HUES48 (cell line): ENCODE data around the gene ARHGAP23.

Source experiments
- H3K27ac ChIP-seq: one replicate; pipeline ENCODE4 v1.7.0; 2013; ENCODE audit warnings: low read depth, low read length, inconsistent platforms
- H3K27me3 ChIP-seq: 2 replicates; pipeline ENCODE4 v1.6.1; 2013; ENCODE audit warnings: mild to moderate bottlenecking, low read length; ENCODE audit not compliant: control insufficient read depth, insufficient read depth
- H3K36me3 ChIP-seq: 2 replicates; pipeline ENCODE4 v1.6.1; 2013; ENCODE audit warnings: low read length; ENCODE audit not compliant: control insufficient read depth, insufficient read depth
- H3K4me1 ChIP-seq: 2 replicates; pipeline ENCODE4 v1.6.1; 2013; ENCODE audit warnings: mild to moderate bottlenecking, low read length; ENCODE audit not compliant: control insufficient read depth, insufficient read depth
- H3K4me3 ChIP-seq: 2 replicates; pipeline ENCODE4 v1.5.1; 2013; ENCODE audit warnings: mild to moderate bottlenecking, low read depth, low read length
- H3K9ac ChIP-seq: 2 replicates; pipeline ENCODE4 v1.6.1; 2013; ENCODE audit warnings: mild to moderate bottlenecking, low read depth, low read length, moderate library complexity
- H3K9me3 ChIP-seq: 2 replicates; pipeline ENCODE4 v1.6.1; 2013; ENCODE audit warnings: low read length; ENCODE audit not compliant: control insufficient read depth, insufficient read depth

ARHGAP23 gene

DNA sequence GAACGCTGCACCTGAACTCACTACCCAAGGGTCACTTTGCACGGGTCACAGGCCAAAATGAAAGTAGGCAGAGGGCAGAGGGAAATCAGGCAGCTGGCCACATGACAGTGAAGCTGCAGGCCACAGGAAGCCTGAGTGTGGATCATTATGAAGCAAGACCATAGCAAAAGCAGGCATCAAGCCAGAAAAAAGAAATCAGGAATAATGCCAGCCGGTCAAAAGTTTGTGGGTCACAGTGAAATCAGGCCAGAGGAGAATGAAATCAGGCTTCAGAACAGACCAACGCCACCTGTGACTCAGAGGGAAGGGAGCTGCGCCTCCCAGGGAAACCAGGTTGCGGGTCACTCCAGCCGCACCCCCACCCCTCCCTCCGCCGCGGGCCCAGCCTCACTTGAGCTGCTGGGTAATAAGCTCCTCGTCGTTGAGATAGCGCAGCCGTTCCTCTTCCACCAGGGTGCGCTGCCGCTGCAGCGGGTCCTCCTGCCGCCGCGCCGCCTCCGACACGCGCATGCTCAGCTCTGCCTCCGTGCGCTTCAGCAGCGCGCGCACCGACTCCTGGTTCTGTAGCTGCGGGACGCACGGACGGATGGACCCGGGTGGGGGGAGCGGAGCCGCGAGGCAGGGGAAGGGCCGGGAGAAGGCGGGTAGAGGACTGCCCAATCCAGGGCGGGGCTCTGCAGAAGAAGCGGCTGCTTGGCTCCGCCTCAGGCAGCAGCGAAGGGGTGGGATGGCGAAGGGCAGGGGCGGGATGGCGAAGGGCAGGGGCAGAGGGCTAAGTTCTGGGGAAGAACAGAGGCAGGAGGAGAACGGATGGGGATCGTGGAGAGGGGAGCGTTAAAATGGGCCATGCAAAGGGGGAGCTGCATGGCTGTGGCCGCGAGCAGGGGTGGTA, 129.8 kb downstream of the ARHGAP23 start:
- Histone ChIP-seq H3K4me3 (peak overlapping the region; percentile 56), H3K27me3 (peaks cover 68% of the 10 kb centered on the region), H3K4me1 (peaks cover 29% of the 10 kb centered on the region), H3K36me3 (no peaks in the 10 kb centered on the region), H3K27ac (no peak overlapping the region), H3K9me3 (no peaks in the 10 kb centered on the region), H3K9ac (no peak overlapping the region)

DNA sequence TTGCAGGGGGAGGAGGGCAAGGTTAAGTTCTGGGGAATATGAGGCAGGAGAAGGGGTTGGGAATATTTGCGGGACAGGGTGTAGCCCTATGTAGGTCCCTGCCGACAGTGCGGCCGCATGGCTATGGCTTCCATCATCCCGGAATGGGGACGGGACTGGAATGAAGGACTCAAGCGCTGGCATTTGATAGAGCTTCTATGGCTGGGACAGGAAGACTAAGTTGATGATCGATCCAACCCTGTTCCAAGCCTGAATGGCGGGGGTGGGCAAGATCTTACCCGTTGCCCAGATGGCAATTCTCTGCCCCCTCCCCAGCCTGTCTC, 130.4 kb downstream of the ARHGAP23 start:
- H3K4me3 ChIP-seq, result peak overlapping the region; percentile 56
- H3K9ac ChIP-seq, result no peak overlapping the region
- no peaks in the 10 kb centered on the region for H3K9me3 ChIP-seq
- H3K27ac ChIP-seq, result no peak overlapping the region
- peaks cover 74% of the 10 kb centered on the region for H3K27me3 ChIP-seq
- peaks cover 29% of the 10 kb centered on the region for H3K4me1 ChIP-seq
- no peaks in the 10 kb centered on the region for H3K36me3 ChIP-seq

DNA sequence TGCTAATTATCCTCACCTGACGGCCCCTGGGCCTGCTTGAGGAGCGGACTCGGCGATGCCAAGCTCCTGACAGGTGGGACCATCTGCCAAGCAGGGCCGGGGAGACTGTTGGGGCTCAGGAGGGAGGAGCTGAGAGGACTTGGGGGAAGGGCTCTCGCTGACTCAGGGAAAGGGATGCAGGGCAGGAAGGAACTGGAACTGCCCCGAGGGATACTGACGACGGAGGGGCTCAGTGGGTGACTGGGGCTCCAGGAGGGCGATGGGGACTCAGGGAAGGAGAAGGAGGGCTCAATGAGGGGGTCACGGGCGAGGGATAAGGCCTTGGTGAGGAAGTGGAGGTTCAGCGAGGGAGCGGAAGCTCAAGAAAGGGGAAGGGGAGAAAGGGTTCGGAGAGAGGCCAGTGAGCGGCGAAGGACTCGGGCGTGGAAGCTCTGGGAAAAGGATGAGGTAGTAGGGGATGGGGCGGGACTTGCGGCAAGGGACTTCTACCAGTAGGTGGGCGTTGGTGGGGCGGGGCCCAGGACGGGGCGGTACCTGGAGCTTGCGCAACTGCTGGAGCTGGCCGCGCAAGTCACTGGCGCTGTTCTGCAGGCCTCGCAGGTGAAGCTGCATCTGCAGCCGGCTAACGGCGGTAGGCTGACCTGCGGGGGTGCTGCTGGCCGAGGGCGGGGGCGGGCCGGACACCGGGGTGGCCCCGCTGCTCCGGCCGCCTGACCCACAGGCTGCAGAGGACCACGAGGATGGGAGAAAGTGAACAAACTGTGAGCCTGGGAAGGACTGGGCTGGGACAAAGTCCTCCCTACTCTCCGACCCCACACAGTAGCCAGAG, 131.0 kb downstream of the ARHGAP23 start:
- Histone ChIP-seq H3K9ac (no peak overlapping the region), H3K27me3 (peaks cover 79% of the 10 kb centered on the region), H3K36me3 (no peaks in the 10 kb centered on the region), H3K27ac (no peak overlapping the region), H3K9me3 (no peaks in the 10 kb centered on the region), H3K4me1 (peaks cover 32% of the 10 kb centered on the region), H3K4me3 (peak overlapping the region; percentile 56)

DNA sequence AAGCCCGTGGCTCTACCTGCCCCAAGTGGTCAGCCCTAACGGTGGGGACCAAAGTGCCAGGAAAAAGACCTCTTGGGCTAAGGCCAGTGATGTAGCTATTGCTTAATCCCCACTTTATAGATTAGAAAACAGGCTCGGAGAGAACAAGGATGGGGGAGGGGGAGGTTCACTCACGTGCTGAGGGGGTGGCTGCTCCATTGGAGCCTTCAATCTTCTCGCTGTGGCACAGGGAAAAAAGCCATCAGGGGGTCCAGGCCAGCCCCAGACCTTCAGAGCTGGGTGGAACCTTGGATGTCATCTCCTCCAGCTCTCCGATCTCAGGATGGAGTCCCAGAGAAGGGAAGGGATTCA, 131.6 kb downstream of the ARHGAP23 start:
- Histone ChIP-seq H3K4me1 (peaks cover 36% of the 10 kb centered on the region), H3K27me3 (peaks cover 84% of the 10 kb centered on the region), H3K27ac (no peak overlapping the region), H3K4me3 (peak overlapping the region; percentile 56), H3K9ac (no peak overlapping the region), H3K9me3 (no peaks in the 10 kb centered on the region), H3K36me3 (no peaks in the 10 kb centered on the region)

DNA sequence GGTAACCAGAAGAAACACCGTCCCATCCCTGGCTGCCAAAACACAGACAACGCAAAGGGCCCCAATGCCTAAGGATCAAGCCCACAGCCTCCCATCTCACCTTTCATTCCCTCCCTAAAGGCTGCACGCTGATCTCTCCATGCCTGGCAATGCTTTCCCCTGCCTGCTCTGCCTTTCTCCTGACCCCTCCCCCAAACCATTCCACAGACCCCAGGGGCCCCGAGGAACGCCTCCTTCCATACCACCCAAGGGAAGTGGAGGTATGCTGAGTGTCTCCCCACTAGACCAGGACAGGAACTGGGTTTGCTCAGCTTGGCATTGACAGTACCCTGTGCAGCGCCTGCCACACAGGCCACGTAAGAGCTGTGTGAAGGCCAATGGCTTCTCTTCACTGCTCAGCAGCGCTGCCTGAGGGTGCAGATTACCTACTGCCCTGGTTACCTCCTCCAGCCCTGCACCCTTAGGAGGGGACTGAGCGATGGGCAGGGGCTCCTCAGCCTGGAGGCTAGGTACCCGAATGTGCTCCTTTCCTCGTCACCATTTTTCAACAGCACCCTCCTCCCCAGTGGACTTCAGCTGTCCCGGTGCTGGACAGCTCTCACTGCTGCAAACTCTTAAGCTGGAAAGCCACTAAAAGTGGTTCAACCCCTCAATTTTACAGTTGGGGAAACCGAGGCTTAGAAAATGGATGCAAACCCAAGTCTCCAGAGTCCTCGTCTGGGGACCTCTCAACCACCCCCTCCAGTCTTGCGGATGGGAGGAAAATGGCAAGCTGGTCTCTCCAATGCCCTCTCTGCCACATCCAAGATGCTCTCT, 132.4 kb downstream of the ARHGAP23 start:
- Histone ChIP-seq H3K9me3 (no peaks in the 10 kb centered on the region), H3K4me1 (peaks cover 40% of the 10 kb centered on the region)

DNA sequence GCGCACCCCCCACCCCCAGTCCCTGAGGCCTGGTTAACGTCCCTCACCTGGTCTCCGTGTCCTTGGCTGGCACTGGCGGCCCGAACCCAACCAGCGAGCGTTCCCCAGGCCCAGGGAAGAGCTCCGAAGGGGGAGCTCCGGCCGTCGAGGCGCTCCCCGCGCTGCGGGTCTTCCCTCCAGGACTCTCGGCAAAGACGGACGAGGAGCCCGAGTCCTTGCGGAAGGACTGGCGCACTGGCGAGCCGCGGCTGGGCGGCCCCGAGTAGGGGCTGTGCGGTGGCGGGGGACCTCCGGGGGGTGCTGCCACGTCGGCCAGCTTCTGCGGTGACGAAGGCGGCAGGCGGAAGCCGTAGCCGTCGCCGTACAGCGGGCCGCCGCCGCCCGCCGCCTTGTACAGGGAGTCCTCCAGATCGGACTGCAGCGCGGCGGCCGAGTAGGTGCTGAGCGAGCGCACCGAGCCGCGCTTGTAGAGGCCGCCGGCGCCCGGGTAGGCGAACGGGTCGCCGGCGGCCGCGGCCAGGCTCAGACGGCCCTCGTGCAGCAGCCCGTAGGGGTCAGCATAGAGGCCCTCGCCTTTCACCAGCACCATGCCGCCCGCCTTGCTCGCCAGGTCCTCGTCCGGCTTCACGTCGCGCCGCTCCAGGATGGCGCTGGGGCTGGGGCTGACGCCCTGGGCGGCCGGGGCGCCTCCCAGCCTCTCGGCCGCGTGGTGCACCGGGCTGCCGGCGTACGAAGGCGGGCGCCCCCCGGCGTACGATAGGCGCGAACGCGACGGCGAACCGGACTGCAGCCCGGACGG, 133.4 kb downstream of the ARHGAP23 start:
- H3K9me3 ChIP-seq, result no peaks in the 10 kb centered on the region
- no peak overlapping the region for H3K27ac ChIP-seq
- no peak overlapping the region for H3K9ac ChIP-seq
- no peaks in the 10 kb centered on the region for H3K36me3 ChIP-seq
- H3K4me1 ChIP-seq, result peaks cover 40% of the 10 kb centered on the region
- H3K4me3 ChIP-seq, result no peak overlapping the region
- H3K27me3 ChIP-seq, result peaks cover 94% of the 10 kb centered on the region

More for the DNA sequence above, 132.4 kb downstream of the ARHGAP23 start:
- Histone ChIP-seq H3K4me3 (no peak overlapping the region), H3K36me3 (no peaks in the 10 kb centered on the region), H3K27ac (no peak overlapping the region), H3K27me3 (peaks cover 89% of the 10 kb centered on the region), H3K9ac (no peak overlapping the region)
